Calu3 (cell line): ENCODE measurements around the gene NELL1. TPM values are rescaled to one million over a fixed set of nuclear protein-coding genes. Genes with fewer than 3 reads are reported as not detected.

ENCODE experiments used
- BruUV-seq: library from RNA; stranded (reverse); fragments of 400-500 nt; replicated peaks from 2 replicates; lab custom pipeline; 2021; lab: Mats Ljungman, UMichigan
- CTCF ChIA-PET: fragments of 300-600 bp; sonication (Branson Sonifier 250); formaldehyde crosslinking; loops from one replicate; lab custom pipeline; 2022; ENCODE audit warnings: antibody characterized with exemption; lab: Charles Lee
- DNase-seq: peaks from one replicate; pipeline ENCODE4 v3.0.0; 2022
- H3K27ac Mint-ChIP-seq: one replicate; pipeline ENCODE4 v1.8.0; 2022; ENCODE audit warnings: mixed read lengths; ENCODE audit not compliant: unreplicated experiment
- H3K27me3 Mint-ChIP-seq: one replicate; pipeline ENCODE4 v1.8.0; 2022; ENCODE audit warnings: mixed read lengths; ENCODE audit not compliant: unreplicated experiment
- H3K36me3 Mint-ChIP-seq: one replicate; pipeline ENCODE4 v1.8.0; 2022; ENCODE audit warnings: mild to moderate bottlenecking, moderate library complexity, mixed read lengths; ENCODE audit not compliant: insufficient read depth, unreplicated experiment
- H3K4me1 Mint-ChIP-seq: one replicate; pipeline ENCODE4 v1.8.0; 2022; ENCODE audit warnings: mild to moderate bottlenecking, low read depth, mixed read lengths; ENCODE audit not compliant: unreplicated experiment
- H3K4me3 Mint-ChIP-seq: one replicate; pipeline ENCODE4 v1.8.0; 2022; ENCODE audit warnings: mild to moderate bottlenecking, low read depth, moderate library complexity, mixed read lengths; ENCODE audit not compliant: unreplicated experiment
- H3K9me3 Mint-ChIP-seq: one replicate; pipeline ENCODE4 v1.8.0; 2022; ENCODE audit warnings: low read depth, mixed read lengths; ENCODE audit not compliant: unreplicated experiment
- CTCF ChIP-seq: fragments of 200-600 bp; IDR thresholded peaks from one replicate; pipeline ENCODE4 v1.8.0; 2022; ENCODE audit warnings: antibody characterized with exemption; ENCODE audit not compliant: unreplicated experiment
- intact Hi-C: fragments of 100-400 bp; cut with micrococcal nuclease; formaldehyde crosslinking; loops from one replicate; pipeline ENCODE4 v1.10.0; 2022; ENCODE audit not compliant: unreplicated experiment
- total RNA-seq: library from RNA; stranded (reverse); gene quantifications from 2 replicates; pipeline ENCODE4 v1.2.3, GENCODE V29; 2022

The NELL1 gene
- total RNA-seq, 1 experiment from 2014 or later: not detected

GRCh38 chr11:21258414-21258813 is 589.0 kb downstream of the NELL1 start:
- TF ChIP-seq CTCF: no peak
- no peaks in the 10 kb centered on the region for H3K36me3 Mint-ChIP-seq
- no peaks in the 10 kb centered on the region for H3K27me3 Mint-ChIP-seq
- CTCF ChIA-PET: no interaction called here
- H3K4me3 Mint-ChIP-seq: no peak overlapping the region
- DNase-seq: no peak
- no peaks in the 10 kb centered on the region for H3K4me1 Mint-ChIP-seq
- intact Hi-C loops: no loop called here
- no TSS peak for BruUV-seq
- H3K27ac Mint-ChIP-seq: no peak overlapping the region
- H3K9me3 Mint-ChIP-seq: peaks cover 17% of the 10 kb centered on the region

- Mint-ChIP-seq H3K4me3 (no peak overlapping the region), H3K27me3 (no peaks in the 10 kb centered on the region), H3K9me3 (peaks cover 11% of the 10 kb centered on the region), H3K27ac (no peak overlapping the region), H3K4me1 (no peaks in the 10 kb centered on the region), H3K36me3 (no peaks in the 10 kb centered on the region)
- CTCF ChIA-PET: no interaction called here
- DNase-seq: no peak
- intact Hi-C loops: no loop called here
- no peak for TF ChIP-seq CTCF
- no TSS peak for BruUV-seq
Measured at GRCh38 chr11:21260101-21260500, 590.7 kb downstream of the NELL1 start.

- DNase-seq: no peak
- H3K27ac Mint-ChIP-seq: no peak overlapping the region
- CTCF ChIA-PET: no interaction called here
- H3K27me3 Mint-ChIP-seq: no peaks in the 10 kb centered on the region
- no peaks in the 10 kb centered on the region for H3K4me1 Mint-ChIP-seq
- no peak for TF ChIP-seq CTCF
- H3K36me3 Mint-ChIP-seq: no peaks in the 10 kb centered on the region
- peaks cover 5% of the 10 kb centered on the region for H3K9me3 Mint-ChIP-seq
- H3K4me3 Mint-ChIP-seq: no peak overlapping the region
- intact Hi-C loops: no loop called here
- no TSS peak for BruUV-seq
Measured at GRCh38 chr11:21262992-21263391, 593.6 kb downstream of the NELL1 start.

- Mint-ChIP-seq H3K27ac (no peak overlapping the region), H3K36me3 (no peaks in the 10 kb centered on the region), H3K4me1 (no peaks in the 10 kb centered on the region), H3K9me3 (peaks cover 5% of the 10 kb centered on the region), H3K4me3 (no peak overlapping the region), H3K27me3 (no peaks in the 10 kb centered on the region)
- DNase-seq: no peak
- CTCF ChIA-PET: no interaction called here
- BruUV-seq: no TSS peak
- TF ChIP-seq CTCF: no peak
- intact Hi-C loops: no loop called here
Measured at GRCh38 chr11:21264125-21264524, 594.7 kb downstream of the NELL1 start.
